22Rv1 (cell line): ENCODE measurements around the gene G6PC1.

Experiments
- CTCF ChIP-seq: fragments of 450-650 bp; IDR thresholded peaks from 2 replicates; pipeline ENCODE4 v1.5.1; 2017; ENCODE audit warnings: mild to moderate bottlenecking
- ZFX ChIP-seq: fragments of 450-650 bp; IDR thresholded peaks from 2 replicates; pipeline ENCODE4 v1.6.1; 2017; ENCODE audit warnings: antibody characterized with exemption, borderline replicate concordance

GRCh38 chr17:42853004-42853403 lies 47.6 kb upstream of the G6PC1 start:
- TF ChIP-seq CTCF (no peak), ZFX (no peak)
